Kidney epithelial cell (primary cell): ENCODE results near the gene UBN1. TPM values are rescaled to one million over a fixed set of nuclear protein-coding genes. Genes with fewer than 3 reads are reported as not detected.

Experiments
- DNase-seq: peaks from one replicate; pipeline ENCODE4 v3.0.0-alpha.2; 2010; ENCODE audit warnings: low read depth
- H3K27me3 ChIP-seq: 2 replicates; pipeline ENCODE4 v1.6.0; 2011; ENCODE audit warnings: low read length; ENCODE audit not compliant: control insufficient read depth, insufficient read depth
- H3K36me3 ChIP-seq: 2 replicates; pipeline ENCODE4 v1.5.1; 2011; ENCODE audit warnings: low read length; ENCODE audit not compliant: control insufficient read depth, insufficient read depth
- H3K4me3 ChIP-seq: 2 replicates; pipeline ENCODE4 v1.5.1; 2011; ENCODE audit warnings: low read depth, mild to moderate bottlenecking, control low read depth, low read length
- CTCF ChIP-seq: IDR thresholded peaks from 2 replicates; pipeline ENCODE4 v1.5.1; 2011; ENCODE audit warnings: mild to moderate bottlenecking, moderate library complexity, low read length, control low read depth, inconsistent platforms; ENCODE audit not compliant: insufficient read depth, poor library complexity, severe bottlenecking
- total RNA-seq: library from RNA; depleted of rRNA; stranded (reverse); fragments of >200 nt; gene quantifications from 2 replicates; pipeline ENCODE4 v1.2.3, GENCODE V29; 2015

UBN1 gene
- total RNA-seq, 1 donor from 2014 or later = 33.3 TPM

GRCh38 chr16:4911970-4912386 is 64.7 kb downstream of the UBN1 start:
- no peak for DNase-seq
- H3K36me3 ChIP-seq = no peaks in the 10 kb centered on the region
- no peak for TF ChIP-seq CTCF
- H3K4me3 ChIP-seq = no peak overlapping the region
- H3K27me3 ChIP-seq = no peaks in the 10 kb centered on the region

- no peak for TF ChIP-seq CTCF
- H3K4me3 ChIP-seq = no peak overlapping the region
- H3K36me3 ChIP-seq = no peaks in the 10 kb centered on the region
Measured at GRCh38 chr16:4913130-4913773, 66.0 kb downstream of the UBN1 start.

GRCh38 chr16:4913774-4914525 is 66.7 kb downstream of the UBN1 start:
- Histone ChIP-seq H3K27me3 (no peaks in the 10 kb centered on the region), H3K4me3 (no peak overlapping the region), H3K36me3 (no peaks in the 10 kb centered on the region)
- TF ChIP-seq CTCF = no peak
- no peak for DNase-seq

More at GRCh38 chr16:4913130-4913773, 66.0 kb downstream of the UBN1 start:
- no peaks in the 10 kb centered on the region for H3K27me3 ChIP-seq
- no peak for DNase-seq

- DNase-seq = no peak
- no peak for TF ChIP-seq CTCF
- Histone ChIP-seq H3K4me3 (no peak overlapping the region), H3K36me3 (no peaks in the 10 kb centered on the region), H3K27me3 (no peaks in the 10 kb centered on the region)
Measured at GRCh38 chr16:4914528-4915225, 67.4 kb downstream of the UBN1 start.

GRCh38 chr16:4915226-4915761 is 68.0 kb downstream of the UBN1 start:
- peak; percentile 88 for DNase-seq
- TF ChIP-seq CTCF = no peak
- Histone ChIP-seq H3K4me3 (no peak overlapping the region), H3K27me3 (no peaks in the 10 kb centered on the region), H3K36me3 (no peaks in the 10 kb centered on the region)
